HUES64 (cell line): ENCODE measurements around the gene TLX3.

Experiments
- H3K27ac ChIP-seq: 2 replicates; pipeline ENCODE4 v1.7.0; 2013; ENCODE audit warnings: low read depth, low read length, inconsistent platforms
- H3K27me3 ChIP-seq: 2 replicates; pipeline ENCODE4 v1.6.1; 2013; ENCODE audit warnings: mild to moderate bottlenecking, low read length; ENCODE audit not compliant: insufficient read depth
- H3K36me3 ChIP-seq: 2 replicates; pipeline ENCODE4 v1.6.1; 2013; ENCODE audit warnings: mild to moderate bottlenecking, low read length; ENCODE audit not compliant: insufficient read depth
- H3K4me1 ChIP-seq: 2 replicates; pipeline ENCODE4 v1.6.1; 2013; ENCODE audit warnings: mild to moderate bottlenecking, low read length, moderate library complexity; ENCODE audit not compliant: insufficient read depth
- H3K4me3 ChIP-seq: 2 replicates; pipeline ENCODE4 v1.5.1; 2013; ENCODE audit warnings: mild to moderate bottlenecking, low read length, moderate library complexity
- H3K9ac ChIP-seq: 2 replicates; pipeline ENCODE4 v1.6.1; 2013; ENCODE audit warnings: mild to moderate bottlenecking, low read depth, low read length
- H3K9me3 ChIP-seq: 2 replicates; pipeline ENCODE4 v1.6.1; 2013; ENCODE audit warnings: low read depth, low read length; ENCODE audit not compliant: insufficient read depth
- WGBS: fragments of 150-250, 120-280 bp; methylation state at CpG from one replicate; pipeline ENCODE4 v1.1.7; 2013; ENCODE audit warnings: missing lambda C conversion rate; 5-methylcytosine and 5-hydroxymethylcytosine counted together

TLX3 gene

GRCh38 chr5:171330021-171330420 lies 21.0 kb downstream of the TLX3 start:
- 73% methylated on average over 7 of the region's 8 CpGs for WGBS
- Histone ChIP-seq H3K9ac (no peak overlapping the region), H3K9me3 (no peaks in the 10 kb centered on the region), H3K27ac (no peak overlapping the region), H3K36me3 (no peaks in the 10 kb centered on the region), H3K4me1 (no peaks in the 10 kb centered on the region), H3K27me3 (peaks cover 70% of the 10 kb centered on the region), H3K4me3 (no peak overlapping the region)

- H3K9me3 ChIP-seq: no peaks in the 10 kb centered on the region
- no peak overlapping the region for H3K27ac ChIP-seq
- 0 out of 2 replicates have a peak, but pooled peaks cover 3% of the 10 kb centered on the region for H3K4me1 ChIP-seq
- WGBS: 83% methylated on average over 8 of the region's 8 CpGs
- no peak overlapping the region for H3K4me3 ChIP-seq
- H3K9ac ChIP-seq: no peak overlapping the region
- peaks cover 57% of the 10 kb centered on the region for H3K27me3 ChIP-seq
- H3K36me3 ChIP-seq: no peaks in the 10 kb centered on the region
Observed at GRCh38 chr5:171335616-171336015, 26.6 kb downstream of the TLX3 start.

- Histone ChIP-seq H3K9ac (no peak overlapping the region), H3K36me3 (no peaks in the 10 kb centered on the region), H3K9me3 (no peaks in the 10 kb centered on the region), H3K27ac (no peak overlapping the region), H3K4me1 (0 out of 2 replicates have a peak, but pooled peaks cover 3% of the 10 kb centered on the region), H3K27me3 (peaks cover 50% of the 10 kb centered on the region), H3K4me3 (peak overlapping the region; percentile 46)
- WGBS: 45% methylated on average over 31 of the region's 31 CpGs
Observed at GRCh38 chr5:171336521-171337209, 27.6 kb downstream of the TLX3 start.

GRCh38 chr5:171337210-171337569 lies 28.1 kb downstream of the TLX3 start:
- Histone ChIP-seq H3K27me3 (peaks cover 47% of the 10 kb centered on the region), H3K36me3 (no peaks in the 10 kb centered on the region), H3K4me1 (0 out of 2 replicates have a peak, but pooled peaks cover 3% of the 10 kb centered on the region), H3K9me3 (no peaks in the 10 kb centered on the region), H3K4me3 (peak overlapping the region; percentile 46), H3K27ac (no peak overlapping the region), H3K9ac (no peak overlapping the region)
- 67% methylated on average over 11 of the region's 11 CpGs for WGBS

- Histone ChIP-seq H3K27ac (no peak overlapping the region), H3K9me3 (no peaks in the 10 kb centered on the region), H3K4me3 (no peak overlapping the region), H3K9ac (no peak overlapping the region), H3K4me1 (0 out of 2 replicates have a peak, but pooled peaks cover 3% of the 10 kb centered on the region), H3K27me3 (peaks cover 39% of the 10 kb centered on the region), H3K36me3 (no peaks in the 10 kb centered on the region)
Observed at GRCh38 chr5:171340042-171340441, 31.0 kb downstream of the TLX3 start.

GRCh38 chr5:171340491-171340890 lies 31.4 kb downstream of the TLX3 start:
- Histone ChIP-seq H3K27me3 (peaks cover 34% of the 10 kb centered on the region), H3K9ac (no peak overlapping the region), H3K36me3 (no peaks in the 10 kb centered on the region), H3K4me3 (no peak overlapping the region), H3K4me1 (0 out of 2 replicates have a peak, but pooled peaks cover 3% of the 10 kb centered on the region), H3K9me3 (no peaks in the 10 kb centered on the region), H3K27ac (no peak overlapping the region)
- 87% methylated on average over 6 of the region's 6 CpGs for WGBS

- Histone ChIP-seq H3K27ac (no peak overlapping the region), H3K9ac (no peak overlapping the region), H3K9me3 (no peaks in the 10 kb centered on the region), H3K36me3 (no peaks in the 10 kb centered on the region), H3K27me3 (peaks cover 14% of the 10 kb centered on the region), H3K4me1 (no peaks in the 10 kb centered on the region), H3K4me3 (no peak overlapping the region)
- WGBS: 62% methylated on average over 17 of the region's 17 CpGs
Observed at GRCh38 chr5:171342362-171343111, 33.5 kb downstream of the TLX3 start.

GRCh38 chr5:171344936-171345608 lies 36.0 kb downstream of the TLX3 start:
- Histone ChIP-seq H3K9me3 (no peaks in the 10 kb centered on the region), H3K9ac (no peak overlapping the region), H3K4me1 (no peaks in the 10 kb centered on the region), H3K4me3 (no peak overlapping the region), H3K27ac (no peak overlapping the region), H3K36me3 (no peaks in the 10 kb centered on the region), H3K27me3 (0 out of 2 replicates have a peak, but pooled peaks cover 3% of the 10 kb centered on the region)
- 96% methylated on average over 19 of the region's 19 CpGs for WGBS

GRCh38 chr5:171351536-171352073 lies 42.6 kb downstream of the TLX3 start:
- Histone ChIP-seq H3K27ac (no peak overlapping the region), H3K27me3 (no peaks in the 10 kb centered on the region; the same call in 1 of the 2 replicates), H3K9ac (no peak overlapping the region), H3K36me3 (no peaks in the 10 kb centered on the region), H3K4me1 (no peaks in the 10 kb centered on the region), H3K4me3 (no peak overlapping the region), H3K9me3 (no peaks in the 10 kb centered on the region)
- 87% methylated on average over 7 of the region's 7 CpGs for WGBS

- Histone ChIP-seq H3K27ac (no peak overlapping the region), H3K4me1 (no peaks in the 10 kb centered on the region), H3K4me3 (no peak overlapping the region), H3K9me3 (no peaks in the 10 kb centered on the region), H3K9ac (no peak overlapping the region), H3K36me3 (no peaks in the 10 kb centered on the region), H3K27me3 (no peaks in the 10 kb centered on the region; the same call in 1 of the 2 replicates)
- WGBS: 100% methylated on average over 5 of the region's 5 CpGs
Observed at GRCh38 chr5:171355302-171355724, 46.3 kb downstream of the TLX3 start.

GRCh38 chr5:171357843-171358242 lies 48.8 kb downstream of the TLX3 start:
- no peak overlapping the region for H3K27ac ChIP-seq
- H3K9ac ChIP-seq: no peak overlapping the region
- 97% methylated on average over 2 of the region's 2 CpGs for WGBS
- no peaks in the 10 kb centered on the region; the same call in 1 of the 2 replicates for H3K27me3 ChIP-seq
- no peaks in the 10 kb centered on the region for H3K36me3 ChIP-seq
- no peaks in the 10 kb centered on the region for H3K4me1 ChIP-seq
- no peak overlapping the region for H3K4me3 ChIP-seq
- no peaks in the 10 kb centered on the region for H3K9me3 ChIP-seq
